ENCODE data around the gene IL1B.

The IL1B gene

GRCh38 chr2:112846031-112846430, 9.5 kb upstream of the IL1B start:
- H3K27me3 ChIP-seq (ENCODE audit: control insufficient read depth in 1 of 2, insufficient read depth in 2 of 2, low read length in 2 of 2): no peaks in the 10 kb centered on the region
- H3K27ac ChIP-seq (ENCODE audit: low read depth, low read length): no peak overlapping the region
- no peaks in the 10 kb centered on the region for H3K9me3 ChIP-seq (ENCODE audit: low read length)
- H3K4me1 ChIP-seq (ENCODE audit: insufficient read depth, low read length): no peaks in the 10 kb centered on the region
- H3K4me3 ChIP-seq (ENCODE audit: low read depth in 1 of 2, low read length in 2 of 2): no peak overlapping the region
- no peak overlapping the region for H3K9ac ChIP-seq (ENCODE audit: low read length)
- H3K36me3 ChIP-seq (ENCODE audit: insufficient read depth, low read length): no peaks in the 10 kb centered on the region

- H3K9me3 ChIP-seq (ENCODE audit: low read length): no peaks in the 10 kb centered on the region
- no peaks in the 10 kb centered on the region for H3K36me3 ChIP-seq (ENCODE audit: insufficient read depth, low read length)
- no peak overlapping the region for H3K9ac ChIP-seq (ENCODE audit: low read length)
- no peak overlapping the region for H3K27ac ChIP-seq (ENCODE audit: low read depth, low read length)
- no peaks in the 10 kb centered on the region for H3K4me1 ChIP-seq (ENCODE audit: insufficient read depth, low read length)
- no peaks in the 10 kb centered on the region for H3K27me3 ChIP-seq (ENCODE audit: control insufficient read depth in 1 of 2, insufficient read depth in 2 of 2, low read length in 2 of 2)
- no peak overlapping the region for H3K4me3 ChIP-seq (ENCODE audit: low read depth in 1 of 2, low read length in 2 of 2)
These were observed 7.3 kb upstream of the IL1B start for GRCh38 chr2:112843836-112844235.

GRCh38 chr2:112843288-112843687, 6.7 kb upstream of the IL1B start:
- Histone ChIP-seq H3K9me3 (ENCODE audit: low read length) (no peaks in the 10 kb centered on the region), H3K9ac (ENCODE audit: low read length) (no peak overlapping the region), H3K27ac (ENCODE audit: low read depth, low read length) (no peak overlapping the region), H3K4me3 (ENCODE audit: low read depth in 1 of 2, low read length in 2 of 2) (no peak overlapping the region), H3K27me3 (ENCODE audit: control insufficient read depth in 1 of 2, insufficient read depth in 2 of 2, low read length in 2 of 2) (no peaks in the 10 kb centered on the region), H3K4me1 (ENCODE audit: insufficient read depth, low read length) (no peaks in the 10 kb centered on the region), H3K36me3 (ENCODE audit: insufficient read depth, low read length) (no peaks in the 10 kb centered on the region)

DNA sequence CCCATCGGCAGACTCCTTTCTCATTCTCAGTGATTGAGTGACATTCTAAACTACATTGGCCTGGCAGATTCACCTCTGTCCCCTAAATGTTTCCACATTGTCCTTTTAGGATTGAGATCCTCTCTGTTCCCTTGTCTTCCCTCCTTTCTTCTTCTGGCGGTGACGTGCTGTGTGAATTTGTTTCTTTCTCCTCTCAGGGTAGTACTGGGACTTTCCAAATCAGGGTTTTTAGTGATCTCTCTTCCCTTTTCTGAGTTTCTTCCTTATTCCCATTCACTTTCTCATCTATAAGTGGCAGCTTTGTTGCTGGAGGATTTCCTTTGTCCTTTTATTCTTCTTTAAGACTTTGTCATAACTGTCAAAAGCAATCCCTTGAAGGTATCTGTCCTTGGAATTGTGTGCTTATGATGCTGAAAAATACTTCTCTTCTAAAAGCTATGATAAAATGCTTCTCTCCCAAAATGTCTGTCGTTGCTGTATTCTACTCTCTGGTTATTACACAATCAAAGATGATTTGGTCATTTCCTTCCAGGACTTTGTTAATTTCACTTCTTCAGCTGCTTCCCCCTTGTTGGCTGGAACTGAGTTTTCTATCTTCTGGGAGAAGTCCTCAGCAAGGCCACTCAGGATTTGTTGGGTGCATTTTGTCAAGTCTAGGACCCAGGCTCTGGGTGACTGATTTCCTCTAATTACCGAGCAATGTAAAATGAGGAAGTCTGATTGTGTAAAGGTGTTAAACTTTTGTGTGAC, 4.9 kb upstream of the IL1B start:
- H3K27me3 ChIP-seq (ENCODE audit: control insufficient read depth in 1 of 2, insufficient read depth in 2 of 2, low read length in 2 of 2): no peaks in the 10 kb centered on the region
- H3K36me3 ChIP-seq (ENCODE audit: insufficient read depth, low read length): no peaks in the 10 kb centered on the region
- H3K4me3 ChIP-seq (ENCODE audit: low read depth in 1 of 2, low read length in 2 of 2): no peak overlapping the region
- H3K4me1 ChIP-seq (ENCODE audit: insufficient read depth, low read length): no peaks in the 10 kb centered on the region
- no peaks in the 10 kb centered on the region for H3K9me3 ChIP-seq (ENCODE audit: low read length)
- H3K27ac ChIP-seq (ENCODE audit: low read depth, low read length): no peak overlapping the region
- no peak overlapping the region for H3K9ac ChIP-seq (ENCODE audit: low read length)

DNA sequence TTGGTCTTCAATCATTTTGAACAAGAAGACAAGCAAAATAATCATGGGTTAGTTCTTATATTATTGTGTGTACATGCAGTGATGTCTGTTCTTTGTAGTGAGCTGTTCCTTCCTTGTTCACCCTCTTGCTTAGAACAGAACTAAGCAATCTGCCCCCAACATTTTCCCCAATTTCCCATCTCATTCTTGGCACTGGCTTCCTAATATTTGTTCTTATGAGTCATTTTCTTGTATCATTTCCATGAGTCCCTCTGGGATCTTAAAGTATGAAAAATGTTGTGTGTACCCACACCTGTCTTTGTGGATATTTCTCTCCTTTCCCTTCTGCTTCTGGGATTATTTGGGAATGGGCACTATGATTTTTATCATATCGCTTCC, 3.5 kb upstream of the IL1B start:
- H3K27me3 ChIP-seq (ENCODE audit: control insufficient read depth in 1 of 2, insufficient read depth in 2 of 2, low read length in 2 of 2): no peaks in the 10 kb centered on the region

GRCh38 chr2:112839407-112840067, 3.0 kb upstream of the IL1B start:
- H3K36me3 ChIP-seq (ENCODE audit: insufficient read depth, low read length): no peaks in the 10 kb centered on the region
- no peaks in the 10 kb centered on the region for H3K4me1 ChIP-seq (ENCODE audit: insufficient read depth, low read length)
- H3K9ac ChIP-seq (ENCODE audit: low read length): no peak overlapping the region
- no peak overlapping the region for H3K4me3 ChIP-seq (ENCODE audit: low read depth in 1 of 2, low read length in 2 of 2)
- no peaks in the 10 kb centered on the region for H3K27me3 ChIP-seq (ENCODE audit: control insufficient read depth in 1 of 2, insufficient read depth in 2 of 2, low read length in 2 of 2)
- no peaks in the 10 kb centered on the region for H3K9me3 ChIP-seq (ENCODE audit: low read length)
- H3K27ac ChIP-seq (ENCODE audit: low read depth, low read length): no peak overlapping the region

More for the DNA sequence above, 3.5 kb upstream of the IL1B start:
- H3K4me1 ChIP-seq (ENCODE audit: insufficient read depth, low read length): no peaks in the 10 kb centered on the region
- H3K4me3 ChIP-seq (ENCODE audit: low read depth in 1 of 2, low read length in 2 of 2): no peak overlapping the region
- no peaks in the 10 kb centered on the region for H3K36me3 ChIP-seq (ENCODE audit: insufficient read depth, low read length)
- no peak overlapping the region for H3K9ac ChIP-seq (ENCODE audit: low read length)
- H3K9me3 ChIP-seq (ENCODE audit: low read length): no peaks in the 10 kb centered on the region
- H3K27ac ChIP-seq (ENCODE audit: low read depth, low read length): no peak overlapping the region

- H3K4me1 ChIP-seq (ENCODE audit: insufficient read depth, low read length): no peaks in the 10 kb centered on the region
- H3K27me3 ChIP-seq (ENCODE audit: control insufficient read depth in 1 of 2, insufficient read depth in 2 of 2, low read length in 2 of 2): no peaks in the 10 kb centered on the region
- H3K9me3 ChIP-seq (ENCODE audit: low read length): no peaks in the 10 kb centered on the region
- H3K27ac ChIP-seq (ENCODE audit: low read depth, low read length): no peak overlapping the region
- H3K36me3 ChIP-seq (ENCODE audit: insufficient read depth, low read length): no peaks in the 10 kb centered on the region
- H3K4me3 ChIP-seq (ENCODE audit: low read depth in 1 of 2, low read length in 2 of 2): no peak overlapping the region
- no peak overlapping the region for H3K9ac ChIP-seq (ENCODE audit: low read length)
These were observed 417 bp downstream of the IL1B start for GRCh38 chr2:112836163-112836560.

- Histone ChIP-seq H3K4me1 (ENCODE audit: insufficient read depth, low read length) (no peaks in the 10 kb centered on the region), H3K27ac (ENCODE audit: low read depth, low read length) (no peak overlapping the region), H3K4me3 (ENCODE audit: low read depth in 1 of 2, low read length in 2 of 2) (no peak overlapping the region)
These were observed 930 bp downstream of the IL1B start for GRCh38 chr2:112835536-112836162.

DNA sequence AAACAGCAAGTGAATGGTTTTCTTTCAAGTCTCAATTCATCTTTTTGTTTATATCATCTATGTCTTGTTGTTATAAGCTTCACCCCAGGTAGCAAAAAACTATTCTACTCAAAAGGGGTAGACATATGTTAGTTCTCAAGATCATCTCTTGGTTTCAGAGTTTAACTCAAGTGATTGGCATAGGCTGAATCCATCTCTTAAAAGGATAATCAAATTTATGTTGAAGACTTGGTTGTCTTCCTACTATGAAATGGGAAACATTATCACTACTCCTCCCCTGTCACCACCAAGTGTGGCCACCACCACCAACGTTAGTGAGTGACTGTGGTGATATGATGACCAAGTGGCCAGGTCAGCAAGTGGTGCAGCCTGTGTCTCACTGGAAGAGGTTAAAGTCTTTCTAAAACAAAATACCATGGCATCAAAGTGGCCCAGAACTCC, 1.5 kb downstream of the IL1B start:
- no peak overlapping the region for H3K9ac ChIP-seq (ENCODE audit: low read length)
- H3K27me3 ChIP-seq (ENCODE audit: control insufficient read depth in 1 of 2, insufficient read depth in 2 of 2, low read length in 2 of 2): no peaks in the 10 kb centered on the region
- no peaks in the 10 kb centered on the region for H3K9me3 ChIP-seq (ENCODE audit: low read length)
- no peaks in the 10 kb centered on the region for H3K36me3 ChIP-seq (ENCODE audit: insufficient read depth, low read length)
- no peak overlapping the region for H3K4me3 ChIP-seq (ENCODE audit: low read depth in 1 of 2, low read length in 2 of 2)
- no peaks in the 10 kb centered on the region for H3K4me1 ChIP-seq (ENCODE audit: insufficient read depth, low read length)
- H3K27ac ChIP-seq (ENCODE audit: low read depth, low read length): no peak overlapping the region

More at GRCh38 chr2:112835536-112836162, 930 bp downstream of the IL1B start:
- no peaks in the 10 kb centered on the region for H3K9me3 ChIP-seq (ENCODE audit: low read length)
- H3K9ac ChIP-seq (ENCODE audit: low read length): no peak overlapping the region
- H3K36me3 ChIP-seq (ENCODE audit: insufficient read depth, low read length): no peaks in the 10 kb centered on the region
- H3K27me3 ChIP-seq (ENCODE audit: control insufficient read depth in 1 of 2, insufficient read depth in 2 of 2, low read length in 2 of 2): no peaks in the 10 kb centered on the region

GRCh38 chr2:112834396-112835037, 2.1 kb downstream of the IL1B start:
- no peak overlapping the region for H3K4me3 ChIP-seq (ENCODE audit: low read depth in 1 of 2, low read length in 2 of 2)
- no peaks in the 10 kb centered on the region for H3K9me3 ChIP-seq (ENCODE audit: low read length)
- no peaks in the 10 kb centered on the region for H3K36me3 ChIP-seq (ENCODE audit: insufficient read depth, low read length)
- H3K4me1 ChIP-seq (ENCODE audit: insufficient read depth, low read length): no peaks in the 10 kb centered on the region
- no peak overlapping the region for H3K27ac ChIP-seq (ENCODE audit: low read depth, low read length)
- no peak overlapping the region for H3K9ac ChIP-seq (ENCODE audit: low read length)
- no peaks in the 10 kb centered on the region for H3K27me3 ChIP-seq (ENCODE audit: control insufficient read depth in 1 of 2, insufficient read depth in 2 of 2, low read length in 2 of 2)

- no peak overlapping the region for H3K4me3 ChIP-seq (ENCODE audit: low read depth in 1 of 2, low read length in 2 of 2)
- H3K9me3 ChIP-seq (ENCODE audit: low read length): no peaks in the 10 kb centered on the region
- no peak overlapping the region for H3K27ac ChIP-seq (ENCODE audit: low read depth, low read length)
- H3K27me3 ChIP-seq (ENCODE audit: control insufficient read depth in 1 of 2, insufficient read depth in 2 of 2, low read length in 2 of 2): no peaks in the 10 kb centered on the region
- H3K4me1 ChIP-seq (ENCODE audit: insufficient read depth, low read length): no peaks in the 10 kb centered on the region
- H3K36me3 ChIP-seq (ENCODE audit: insufficient read depth, low read length): no peaks in the 10 kb centered on the region
- H3K9ac ChIP-seq (ENCODE audit: low read length): no peak overlapping the region
These were observed 2.6 kb downstream of the IL1B start for GRCh38 chr2:112833976-112834375.
